GM06990 (cell line): Measurements from ENCODE around the gene ADM2.
"Not testable (repeated sequence)": the region's sequence is repeated elsewhere in the genome, so short reads cannot be mapped to it uniquely, and the experiment has no call there.

Experiments used
- DNase-seq: peaks from one replicate; pipeline ENCODE4 v3.0.0-alpha.2; 2011; ENCODE audit not compliant: insufficient read length; ENCODE audit errors: extremely low read depth
- H3K27me3 ChIP-seq: replicated peaks from 2 replicates; pipeline ENCODE4 v1.6.0; 2011; ENCODE audit warnings: low read length; ENCODE audit not compliant: control insufficient read depth, insufficient read depth
- H3K36me3 ChIP-seq: 2 replicates; pipeline ENCODE4 v1.5.1; 2011; ENCODE audit warnings: low read length; ENCODE audit not compliant: control insufficient read depth, insufficient read depth
- H3K4me3 ChIP-seq: replicated peaks from 2 replicates; pipeline ENCODE4 v1.5.1; 2011; ENCODE audit warnings: low read depth, mild to moderate bottlenecking, control low read depth, low read length
- TF ChIP-seq, protein P1 (sequence below): IDR thresholded peaks from 2 replicates; pipeline ENCODE4 v1.5.1; 2011; ENCODE audit warnings: low read length, control low read depth, mild to moderate bottlenecking, inconsistent platforms; ENCODE audit not compliant: insufficient read depth, poor library complexity, severe bottlenecking

The ADM2 gene, protein sequence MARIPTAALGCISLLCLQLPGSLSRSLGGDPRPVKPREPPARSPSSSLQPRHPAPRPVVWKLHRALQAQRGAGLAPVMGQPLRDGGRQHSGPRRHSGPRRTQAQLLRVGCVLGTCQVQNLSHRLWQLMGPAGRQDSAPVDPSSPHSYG

GRCh38 chr22:50481440-50482106, at the start of gene ADM2:
Gene ADM2 (plus strand): TSS chr22:50481543. CDS start chr22:50481848, 305 bp downstream.
- TF ChIP-seq, protein P1, sequence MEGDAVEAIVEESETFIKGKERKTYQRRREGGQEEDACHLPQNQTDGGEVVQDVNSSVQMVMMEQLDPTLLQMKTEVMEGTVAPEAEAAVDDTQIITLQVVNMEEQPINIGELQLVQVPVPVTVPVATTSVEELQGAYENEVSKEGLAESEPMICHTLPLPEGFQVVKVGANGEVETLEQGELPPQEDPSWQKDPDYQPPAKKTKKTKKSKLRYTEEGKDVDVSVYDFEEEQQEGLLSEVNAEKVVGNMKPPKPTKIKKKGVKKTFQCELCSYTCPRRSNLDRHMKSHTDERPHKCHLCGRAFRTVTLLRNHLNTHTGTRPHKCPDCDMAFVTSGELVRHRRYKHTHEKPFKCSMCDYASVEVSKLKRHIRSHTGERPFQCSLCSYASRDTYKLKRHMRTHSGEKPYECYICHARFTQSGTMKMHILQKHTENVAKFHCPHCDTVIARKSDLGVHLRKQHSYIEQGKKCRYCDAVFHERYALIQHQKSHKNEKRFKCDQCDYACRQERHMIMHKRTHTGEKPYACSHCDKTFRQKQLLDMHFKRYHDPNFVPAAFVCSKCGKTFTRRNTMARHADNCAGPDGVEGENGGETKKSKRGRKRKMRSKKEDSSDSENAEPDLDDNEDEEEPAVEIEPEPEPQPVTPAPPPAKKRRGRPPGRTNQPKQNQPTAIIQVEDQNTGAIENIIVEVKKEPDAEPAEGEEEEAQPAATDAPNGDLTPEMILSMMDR: no peak
- no peaks in the 10 kb centered on the region; the same call in 1 of the 2 replicates for H3K27me3 ChIP-seq
- no peak for DNase-seq
- peak within 1 kb of the TSS; percentile 58 for H3K4me3 ChIP-seq
- H3K36me3 ChIP-seq: no peaks in the 10 kb centered on the region

GRCh38 chr22:50432131-50432876, 49.0 kb upstream of the ADM2 start:
- TF ChIP-seq, protein P1: no peak
- H3K27me3 ChIP-seq: no peaks in the 10 kb centered on the region
- no peak overlapping the region for H3K4me3 ChIP-seq
- peaks cover 40% of the 10 kb centered on the region for H3K36me3 ChIP-seq
- DNase-seq: peak; percentile 8

DNA sequence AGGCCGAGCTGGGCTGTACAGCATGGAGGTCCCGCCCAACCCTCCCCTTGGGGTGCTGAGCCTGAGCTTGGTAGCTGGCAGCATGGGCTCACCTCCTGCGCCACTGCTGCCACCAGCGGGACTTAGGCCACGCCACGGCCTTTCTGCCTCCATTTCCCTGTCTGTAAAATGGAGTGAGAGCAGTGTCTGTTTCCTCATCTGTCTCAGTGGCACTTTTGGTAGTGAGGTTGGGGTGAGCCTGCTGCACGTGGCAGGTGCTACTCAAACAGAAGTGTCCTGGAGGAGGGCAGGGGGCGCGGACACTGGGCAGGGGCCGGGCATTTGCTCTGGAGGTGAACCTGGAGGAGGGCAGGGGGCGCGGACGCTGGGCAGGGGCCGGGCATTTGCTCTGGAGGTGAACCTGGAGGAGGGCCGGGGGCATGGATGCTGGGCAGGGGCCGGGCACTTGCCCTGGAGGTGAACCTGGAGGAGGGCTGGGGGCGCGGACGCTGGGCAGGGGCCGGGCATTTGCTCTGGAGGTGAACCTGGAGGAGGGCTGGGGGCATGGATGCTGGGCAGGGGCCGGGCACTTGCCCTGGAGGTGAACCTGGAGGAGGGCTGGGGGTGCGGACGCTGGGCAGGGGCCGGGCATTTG, 48.3 kb upstream of the ADM2 start:
- H3K27me3 ChIP-seq, H3K4me3 ChIP-seq, DNase-seq: not testable (repeated sequence)
- H3K36me3 ChIP-seq: peaks cover 44% of the 10 kb centered on the region

DNA sequence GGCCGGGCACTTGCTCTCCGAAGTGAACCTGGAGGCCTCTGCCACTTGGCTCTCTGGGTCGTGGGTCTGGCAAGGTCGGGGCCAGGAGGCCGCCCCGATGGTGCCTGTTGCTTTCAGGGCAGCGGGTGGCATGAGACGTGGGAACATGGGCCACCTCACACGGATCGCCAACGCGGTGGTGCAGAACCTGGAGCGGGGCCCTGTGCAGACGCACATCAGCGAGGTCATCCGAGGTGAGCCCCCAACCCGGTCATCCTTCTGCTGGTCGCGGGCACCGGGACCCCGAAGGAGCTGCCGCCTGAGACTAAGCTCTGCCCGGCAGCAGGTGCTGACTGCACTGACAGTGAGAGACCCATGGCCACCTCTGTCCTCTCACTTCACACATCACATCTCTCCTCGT, 46.5 kb upstream of the ADM2 start:
- peaks cover 51% of the 10 kb centered on the region for H3K36me3 ChIP-seq
- TF ChIP-seq, protein P1: no peak
- no peaks in the 10 kb centered on the region for H3K27me3 ChIP-seq

GRCh38 chr22:50435291-50436014, 45.9 kb upstream of the ADM2 start:
- H3K36me3 ChIP-seq: peaks cover 54% of the 10 kb centered on the region
- no peak for DNase-seq
- no peaks in the 10 kb centered on the region for H3K27me3 ChIP-seq
- H3K4me3 ChIP-seq: no peak overlapping the region
- TF ChIP-seq, protein P1: no peak

More for the DNA sequence above, 46.5 kb upstream of the ADM2 start:
- peak; percentile 9 for DNase-seq
- no peak overlapping the region for H3K4me3 ChIP-seq
